Motor neuron (in vitro differentiated cells): ENCODE measurements around the gene RANGAP1. TPM values are rescaled to one million over a fixed set of nuclear protein-coding genes. Genes with fewer than 3 reads are reported as not detected.

Source experiments
- ATAC-seq, 8 experiments: fragments of 200-7000 bp; cut with Tn5 transposase; replicated peaks in 6 of 8; 2 replicates each; pipeline ENCODE4 v1.8.0; 2021; ENCODE audit warnings: mild to moderate bottlenecking in 8 of 8, moderate library complexity in 8 of 8
- H3K27ac ChIP-seq, 2 donors: fragments of 250-450 bp; sonication (Bioruptor Pico); 2 replicates each; pipeline ENCODE4 v1.9.0; 2021; ENCODE audit warnings: antibody characterized with exemption in 2 of 2, mild to moderate bottlenecking in 2 of 2, moderate library complexity in 1 of 2
- H3K4me1 ChIP-seq, 2 donors: fragments of 250-450 bp; sonication (Bioruptor Pico); replicated peaks in 1 of 2; 2 replicates each; pipeline ENCODE4 v1.6.1; 2021; ENCODE audit warnings: antibody characterized with exemption in 2 of 2, mild to moderate bottlenecking in 2 of 2, moderate library complexity in 1 of 2
- H3K4me3 ChIP-seq, 5 donors: fragments of 250-450 bp; sonication (Bioruptor Pico); 2 replicates each; pipeline ENCODE4 v1.9.0; 2021; ENCODE audit warnings: antibody characterized with exemption in 5 of 5, mild to moderate bottlenecking in 5 of 5, moderate library complexity in 4 of 5
- WGBS, 10 experiments: fragments of 450-650 bp; shearing (Covaris generic); methylation state at CpG; one replicate each; pipeline ENCODE4 v1.0.0; 2022; 5-methylcytosine and 5-hydroxymethylcytosine counted together
- in situ Hi-C, 9 experiments: fragments of 400-800 bp; cut with MboI; loops; one replicate each; pipeline ENCODE4 v1.15.0; 2021; ENCODE audit warnings: low sequenced_read_pairs in 9 of 9, low pct_unique_long_range_greater_than_20kb in 2 of 9; ENCODE audit not compliant: unreplicated experiment in 9 of 9
- total RNA-seq, 8 experiments: library from RNA; unstranded; fragments of 300-600 nt; gene quantifications; 2 replicates each; pipeline versions ENCODE4 v1.2.3 to v1.2.4, GENCODE V29; 2022

RANGAP1 gene, protein sequence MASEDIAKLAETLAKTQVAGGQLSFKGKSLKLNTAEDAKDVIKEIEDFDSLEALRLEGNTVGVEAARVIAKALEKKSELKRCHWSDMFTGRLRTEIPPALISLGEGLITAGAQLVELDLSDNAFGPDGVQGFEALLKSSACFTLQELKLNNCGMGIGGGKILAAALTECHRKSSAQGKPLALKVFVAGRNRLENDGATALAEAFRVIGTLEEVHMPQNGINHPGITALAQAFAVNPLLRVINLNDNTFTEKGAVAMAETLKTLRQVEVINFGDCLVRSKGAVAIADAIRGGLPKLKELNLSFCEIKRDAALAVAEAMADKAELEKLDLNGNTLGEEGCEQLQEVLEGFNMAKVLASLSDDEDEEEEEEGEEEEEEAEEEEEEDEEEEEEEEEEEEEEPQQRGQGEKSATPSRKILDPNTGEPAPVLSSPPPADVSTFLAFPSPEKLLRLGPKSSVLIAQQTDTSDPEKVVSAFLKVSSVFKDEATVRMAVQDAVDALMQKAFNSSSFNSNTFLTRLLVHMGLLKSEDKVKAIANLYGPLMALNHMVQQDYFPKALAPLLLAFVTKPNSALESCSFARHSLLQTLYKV
- total RNA-seq = 10 to 100 TPM; 31.1 to 78.9 (median 53.2) TPM

DNA sequence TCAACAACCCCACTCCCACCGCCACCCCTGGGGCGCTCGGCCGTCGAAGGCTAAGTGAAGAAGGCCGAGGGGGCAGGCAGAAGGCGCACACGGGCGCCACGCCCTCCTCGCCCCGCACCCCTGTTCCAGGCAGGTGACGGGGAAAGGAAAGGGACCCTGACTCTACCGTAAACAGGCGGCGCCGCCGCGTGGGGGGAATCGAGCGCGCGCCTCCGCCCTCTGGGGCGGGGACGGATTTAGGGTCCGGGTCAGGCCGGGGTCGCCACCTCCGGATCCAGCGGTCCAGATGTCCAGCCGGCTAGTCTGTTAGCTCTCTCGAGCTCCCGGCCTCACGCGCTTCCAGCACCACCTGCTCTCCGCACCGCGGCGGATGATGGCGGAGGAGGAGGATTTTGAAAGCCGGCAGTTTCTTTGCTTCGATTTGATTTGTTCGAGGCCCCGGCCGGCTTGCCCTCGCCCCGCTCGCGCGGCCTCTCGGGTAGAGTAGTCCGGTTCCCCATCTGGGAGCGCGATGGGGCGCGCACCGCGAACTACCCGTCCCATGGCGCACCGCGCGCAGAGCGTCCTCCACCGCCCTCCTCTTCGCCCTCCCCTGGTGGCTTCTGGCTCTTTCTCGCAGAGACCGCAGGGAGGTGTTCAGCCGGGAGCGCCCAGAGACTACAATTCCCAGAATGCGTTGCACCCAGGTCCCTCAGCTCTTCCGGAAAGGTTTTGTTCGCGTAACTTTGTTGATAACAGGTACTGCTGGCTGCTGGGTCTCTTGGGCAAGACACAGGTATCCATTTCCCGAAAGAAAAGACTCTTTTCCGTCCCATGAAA, at the start of gene RANGAP1:
TSS of gene RANGAP1 (minus strand) at position 368 of the 819 bp plus-strand sequence. CDS start 5,143 bp downstream, outside the sequence.
- in situ Hi-C loops = no loop called here
- 0 to 1% (median 0%) methylated on average over 1 to 16 of the region's 77 CpGs; no CpG with 5 or more reads in 3 of the 10 experiments for WGBS, 10 experiments
- Histone ChIP-seq H3K4me1 (peaks cover 7 to 13% of the 10 kb centered on the region in 2 donors), H3K4me3 (peak within 1 kb of the TSS; percentile 50 to 68 (median 61)), H3K27ac (peak within 1 kb of the TSS; percentile 54 to 75)
- ATAC-seq = peak; percentile 87 to 96 (median 94)

DNA sequence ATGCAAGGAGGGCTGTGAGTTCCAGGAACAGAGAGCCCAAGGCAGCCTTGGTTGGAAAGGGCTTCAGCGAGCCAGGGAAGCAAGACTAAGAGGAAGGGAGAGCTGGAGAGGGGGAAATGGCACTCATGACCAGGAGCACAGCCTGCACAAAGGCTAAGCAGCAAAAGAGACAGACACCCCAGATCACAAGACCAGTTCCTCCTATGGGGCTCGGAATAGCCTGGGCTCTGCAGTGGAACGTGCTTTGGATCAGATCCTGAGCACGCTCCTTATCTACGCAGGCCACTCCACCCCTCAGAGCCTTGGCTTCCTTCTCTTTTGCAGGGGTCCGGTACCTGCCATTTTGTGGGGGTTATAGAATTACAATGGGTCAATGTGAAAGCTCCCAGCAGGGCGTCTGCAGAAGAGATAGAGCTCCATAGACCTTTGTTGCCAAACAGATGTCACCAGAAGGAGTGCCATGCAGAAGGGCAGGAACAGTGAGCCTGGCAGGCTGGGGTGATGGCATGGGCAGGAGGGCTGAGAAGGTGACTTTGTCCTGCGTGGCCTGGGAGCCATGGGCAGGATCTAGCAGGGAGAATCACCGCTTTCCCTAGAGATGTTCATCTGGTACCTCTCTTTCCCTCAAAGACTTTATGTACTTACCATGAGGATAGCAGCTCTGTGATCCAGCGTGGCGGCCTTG, 49.1 kb upstream of the RANGAP1 start:
- no peak for ATAC-seq
- WGBS, 10 experiments = 80 to 100% (median 90%) methylated on average over 1 to 4 of the region's 11 CpGs; no CpG with 5 or more reads in 4 of the 10 experiments
- H3K27ac ChIP-seq = no peak overlapping the region
- in situ Hi-C loops = no loop called here
- no peaks in the 10 kb centered on the region for H3K4me1 ChIP-seq
- H3K4me3 ChIP-seq = no peak overlapping the region

DNA sequence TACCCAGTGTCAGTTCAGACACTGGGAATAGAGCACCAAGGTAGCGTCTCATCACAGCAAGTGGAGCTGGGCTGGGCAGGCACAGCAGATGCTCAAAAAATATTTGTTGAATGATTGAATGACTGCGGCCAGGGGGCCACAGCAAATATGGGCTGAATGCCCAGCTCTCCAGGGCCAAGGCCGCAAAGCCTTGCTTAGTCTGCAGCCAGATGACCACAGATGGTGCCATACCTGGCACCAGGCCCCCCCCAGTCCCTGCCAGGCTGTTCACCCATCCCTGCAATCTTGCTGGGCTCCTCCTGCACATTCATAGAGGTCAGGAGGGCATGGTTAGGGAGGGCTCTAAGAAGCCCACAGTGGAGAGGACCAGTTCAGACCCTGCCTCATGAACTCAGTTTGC, 48.2 kb upstream of the RANGAP1 start:
- ATAC-seq = no peak

DNA sequence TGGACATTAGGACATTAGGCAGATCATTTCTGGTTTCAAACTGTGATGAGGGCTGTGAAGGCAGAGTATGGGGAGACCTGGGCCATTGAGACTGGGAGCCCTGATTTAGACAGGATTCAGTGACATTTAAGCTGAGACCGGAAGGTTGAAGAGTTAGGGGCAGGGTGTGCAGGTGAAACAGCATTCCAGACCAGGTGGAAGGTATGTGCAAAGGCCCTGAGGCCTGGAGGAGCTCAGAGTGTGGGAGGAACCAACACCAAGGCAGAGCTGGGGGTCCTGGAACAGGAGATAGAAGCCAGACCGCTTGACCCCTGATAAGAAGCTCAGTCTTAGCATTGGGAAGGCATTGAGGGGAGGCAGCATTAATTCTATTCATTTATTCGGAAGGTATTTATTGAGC, 47.8 kb upstream of the RANGAP1 start:
- Histone ChIP-seq H3K4me3 (no peak overlapping the region), H3K4me1 (no peaks in the 10 kb centered on the region), H3K27ac (no peak overlapping the region)
- WGBS, 10 experiments = 94 to 100% (median 100%) methylated on average over 1 to 3 of the region's 3 CpGs; no CpG with 5 or more reads in 5 of the 10 experiments
- in situ Hi-C loops = no loop called here
- ATAC-seq = no peak

More for the DNA sequence above, 48.2 kb upstream of the RANGAP1 start:
- Histone ChIP-seq H3K4me1 (no peaks in the 10 kb centered on the region), H3K4me3 (no peak overlapping the region), H3K27ac (no peak overlapping the region)
- WGBS, 10 experiments = 88 to 100% (median 96%) methylated on average over 1 to 3 of the region's 3 CpGs; no CpG with 5 or more reads in 4 of the 10 experiments
- in situ Hi-C loops = no loop called here

DNA sequence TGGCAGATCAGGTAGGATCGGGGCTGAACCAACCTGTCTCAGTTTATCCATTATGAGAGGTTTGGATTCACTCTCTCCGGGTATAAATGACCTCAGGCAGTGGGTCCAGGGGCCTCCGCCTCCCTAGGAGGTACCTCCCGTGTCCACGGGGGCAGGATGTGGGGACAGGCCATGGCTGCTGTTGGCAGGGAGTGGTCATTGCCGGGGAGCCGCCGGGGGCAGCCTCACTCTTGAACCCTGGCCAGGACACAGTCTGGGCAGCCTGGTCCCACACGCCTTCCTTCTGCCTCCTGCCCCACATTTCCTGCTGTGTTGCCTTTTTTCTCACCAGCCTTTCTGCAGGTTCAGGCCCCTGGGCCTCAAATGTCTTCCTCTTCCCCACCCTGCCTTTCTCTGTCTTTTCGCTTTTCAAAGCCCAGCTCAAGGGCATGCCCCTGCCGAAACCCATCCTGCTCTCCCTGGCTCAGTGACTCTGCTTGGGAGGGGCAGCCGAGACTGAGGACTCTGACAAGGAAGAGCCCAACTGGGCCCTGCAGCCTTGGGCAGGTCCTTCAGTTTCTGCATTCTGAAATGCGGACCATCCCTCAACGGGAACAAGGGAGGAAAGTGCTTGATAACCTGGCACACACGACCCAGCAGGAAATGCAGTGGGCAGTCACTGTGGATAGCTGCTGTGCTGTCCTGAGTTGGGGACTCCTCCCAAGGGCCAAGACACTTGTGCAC, 46.4 kb upstream of the RANGAP1 start:
- Histone ChIP-seq H3K4me3 (no peak overlapping the region), H3K4me1 (no peaks in the 10 kb centered on the region), H3K27ac (no peak overlapping the region)
- peak in 1 of 8 experiments; percentile 91 for ATAC-seq
- in situ Hi-C loops = no loop called here
- 50 to 100% (median 83%) methylated on average over 1 to 9 of the region's 15 CpGs; no CpG with 5 or more reads in 2 of the 10 experiments for WGBS, 10 experiments

DNA sequence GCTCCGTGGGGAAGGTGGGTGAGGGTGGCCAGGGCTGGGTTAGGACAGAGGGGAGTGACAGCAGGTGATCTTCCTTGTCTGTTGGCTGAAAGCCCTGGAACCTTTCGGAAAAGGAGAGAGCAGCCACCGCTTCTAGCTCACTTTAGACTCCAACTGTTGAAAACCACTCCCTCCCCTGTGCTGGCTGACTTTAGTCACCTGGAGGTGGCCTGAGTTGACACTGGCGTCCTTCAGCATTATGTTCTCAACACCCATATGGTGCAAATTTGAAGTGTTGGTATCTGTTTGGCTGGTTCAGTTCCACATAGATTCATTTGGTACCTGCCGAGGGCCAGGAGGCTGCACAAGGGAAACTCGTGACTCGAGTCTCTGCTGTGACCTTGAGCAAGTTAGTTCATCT, 44.2 kb upstream of the RANGAP1 start:
- no peak for ATAC-seq
- H3K4me1 ChIP-seq = no peaks in the 10 kb centered on the region
- no peak overlapping the region for H3K4me3 ChIP-seq
- in situ Hi-C loops = no loop called here
- 80 to 100% (median 92%) methylated on average over 1 to 4 of the region's 7 CpGs; no CpG with 5 or more reads in 2 of the 10 experiments for WGBS, 10 experiments
- H3K27ac ChIP-seq = no peak overlapping the region

DNA sequence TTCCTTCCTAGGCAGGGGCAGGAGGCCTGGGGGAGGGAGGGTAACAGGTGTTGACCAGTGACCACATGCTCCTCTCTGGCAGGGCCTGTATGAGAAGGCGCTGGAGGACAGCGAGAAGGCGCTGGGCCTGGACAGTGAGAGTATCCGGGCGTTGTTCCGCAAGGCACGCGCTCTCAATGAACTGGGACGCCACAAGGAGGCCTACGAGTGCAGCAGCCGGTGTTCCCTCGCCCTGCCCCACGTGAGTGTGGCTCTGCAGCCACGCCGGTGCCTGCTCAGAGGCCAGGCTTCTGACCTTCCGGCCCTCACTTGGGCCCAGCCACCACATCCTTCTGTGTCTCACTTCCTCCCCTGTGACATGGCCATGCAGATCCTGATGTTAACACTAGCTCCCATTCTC, 41.1 kb upstream of the RANGAP1 start:
- ATAC-seq = no peak
- in situ Hi-C loops = no loop called here

DNA sequence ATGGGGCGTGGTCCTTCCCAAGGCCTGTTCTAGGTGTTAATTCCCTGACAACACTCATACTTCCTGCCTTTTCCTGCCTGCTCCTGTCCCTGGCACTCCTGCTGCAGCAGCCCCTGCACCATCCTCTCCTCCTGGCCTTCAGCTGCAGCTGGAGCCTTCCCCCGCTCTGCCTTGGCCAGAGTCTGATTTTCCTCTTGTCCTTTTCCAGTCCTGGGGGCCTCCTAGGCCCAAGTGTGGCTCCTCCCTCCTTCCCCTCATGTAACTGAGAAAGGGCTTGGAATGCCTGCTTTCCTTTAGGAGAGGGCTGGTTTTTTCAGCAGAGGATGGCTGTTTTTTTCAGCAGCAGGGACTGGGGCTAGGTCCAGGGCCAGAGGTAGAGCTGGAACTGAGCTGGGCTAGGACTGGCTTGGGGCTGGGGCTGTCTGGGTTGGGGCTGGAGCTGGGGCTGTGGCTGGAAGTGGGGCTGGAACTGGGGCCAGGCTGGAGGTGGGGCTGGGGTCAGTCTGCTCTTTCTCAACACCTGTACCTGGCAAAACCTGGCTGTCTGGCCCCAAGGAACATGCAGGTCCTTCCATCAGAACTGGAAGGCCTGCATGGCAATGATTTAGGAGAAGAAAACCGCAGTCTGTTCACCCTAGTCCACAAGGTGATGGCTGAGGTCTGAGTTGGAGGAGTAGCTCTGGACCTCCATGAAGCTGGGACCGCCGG, 39.0 kb upstream of the RANGAP1 start:
- no peak overlapping the region for H3K4me3 ChIP-seq
- WGBS, 10 experiments = 79 to 100% (median 100%) methylated on average over 1 to 3 of the region's 5 CpGs; no CpG with 5 or more reads in 4 of the 10 experiments
- ATAC-seq = no peak
- H3K27ac ChIP-seq = no peak overlapping the region
- no peaks in the 10 kb centered on the region for H3K4me1 ChIP-seq
- in situ Hi-C loops = no loop called here

More for the DNA sequence above, 41.1 kb upstream of the RANGAP1 start:
- 80 to 100% (median 100%) methylated on average over 1 to 8 of the region's 16 CpGs; no CpG with 5 or more reads in 6 of the 10 experiments for WGBS, 10 experiments
- H3K27ac ChIP-seq = no peak overlapping the region
- no peak overlapping the region for H3K4me3 ChIP-seq
- H3K4me1 ChIP-seq = no peaks in the 10 kb centered on the region

DNA sequence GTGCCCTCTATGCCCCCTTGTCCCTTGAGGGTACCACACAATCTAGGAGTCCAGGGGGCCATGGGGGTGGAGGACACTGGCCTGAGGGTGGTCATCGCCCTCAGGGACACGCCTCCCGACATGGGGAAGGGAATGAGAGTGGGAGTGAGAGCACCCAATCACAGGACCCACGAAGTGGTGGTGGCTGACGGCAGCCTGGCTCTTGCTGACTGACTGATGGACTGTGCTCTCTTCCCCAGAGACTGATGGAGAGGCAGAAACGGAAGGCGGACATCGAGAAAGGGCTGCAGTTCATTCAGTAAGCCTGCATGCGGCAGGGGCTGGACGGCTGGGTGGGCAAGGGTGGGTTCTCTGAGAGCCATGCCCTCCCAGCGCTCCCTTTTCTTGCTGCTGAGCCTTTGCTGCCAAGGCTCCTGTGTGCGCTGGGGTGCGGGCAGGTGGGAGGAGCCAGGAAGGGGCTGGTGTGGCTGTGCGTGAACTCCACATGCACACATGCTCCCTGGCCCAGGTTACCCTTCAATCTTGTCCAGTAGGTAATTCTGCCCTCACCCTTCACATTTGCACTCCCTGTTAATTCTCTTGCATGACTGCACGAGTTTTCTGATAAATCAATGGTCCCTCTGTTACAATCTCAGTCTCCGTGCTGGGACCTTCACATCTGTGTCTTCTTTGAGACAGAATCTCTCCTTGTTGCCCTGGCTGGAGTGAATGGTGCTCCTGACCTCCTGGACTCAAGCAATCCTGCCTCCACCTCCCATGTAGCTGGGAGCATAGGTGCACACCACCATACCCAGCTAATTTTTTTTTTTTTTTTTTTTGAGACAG, 34.6 kb upstream of the RANGAP1 start:
- no peaks in the 10 kb centered on the region for H3K4me1 ChIP-seq
- WGBS, 10 experiments = 67 to 100% (median 80%) methylated on average over 1 of the region's 16 CpGs; no CpG with 5 or more reads in 7 of the 10 experiments
- H3K27ac ChIP-seq = no peak overlapping the region
- in situ Hi-C loops = no loop called here
- H3K4me3 ChIP-seq = no peak overlapping the region
- ATAC-seq = peak in 1 of 8 experiments; percentile 17

DNA sequence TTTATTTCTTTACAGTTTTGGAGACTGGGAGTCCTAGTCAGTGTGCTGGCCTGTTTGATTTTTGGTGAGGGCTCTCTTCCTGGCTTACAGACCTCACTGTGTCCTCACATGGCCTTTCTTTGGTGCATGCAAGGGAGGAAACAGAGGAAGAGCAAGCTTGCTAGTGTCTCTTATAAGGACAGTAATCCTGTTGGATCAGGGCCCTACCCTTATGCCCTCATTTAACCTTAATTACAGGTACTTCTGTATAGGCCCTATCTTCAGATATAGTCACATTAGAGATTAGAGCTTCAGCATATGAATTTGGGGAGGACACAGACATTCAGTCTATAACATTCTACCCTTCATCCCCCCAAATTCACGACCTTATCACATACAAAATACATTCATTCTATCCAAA, 29.6 kb upstream of the RANGAP1 start:
- Histone ChIP-seq H3K4me1 (no peaks in the 10 kb centered on the region), H3K27ac (no peak overlapping the region), H3K4me3 (no peak overlapping the region)
- WGBS, 10 experiments = 55 to 100% (median 100%) methylated on average over 1 of the region's 1 CpG; no CpG with 5 or more reads in 3 of the 10 experiments
- in situ Hi-C loops = no loop called here
- ATAC-seq = no peak

DNA sequence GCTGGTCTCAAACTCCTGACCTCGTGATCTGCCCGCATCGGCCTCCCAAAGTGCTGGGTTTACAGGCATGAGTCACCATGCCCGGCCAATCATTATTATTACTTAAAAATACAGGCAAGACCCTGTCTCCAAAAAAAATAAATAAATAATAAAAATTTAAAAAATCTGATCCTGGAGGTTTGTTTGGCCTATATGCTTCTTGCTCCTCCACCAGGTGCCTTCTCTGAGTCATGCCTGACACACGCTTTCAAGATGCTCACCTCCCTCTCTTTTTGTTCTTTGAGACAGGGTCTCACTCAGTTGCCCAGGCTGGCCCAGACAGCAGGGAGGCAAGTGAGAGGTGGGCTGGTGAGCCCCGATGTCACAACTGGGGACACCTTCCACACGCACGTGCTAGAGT, 28.8 kb upstream of the RANGAP1 start:
- H3K4me1 ChIP-seq = no peaks in the 10 kb centered on the region
- H3K27ac ChIP-seq = no peak overlapping the region
- in situ Hi-C loops = no loop called here
- ATAC-seq = no peak
- WGBS, 10 experiments = 94 to 100% (median 100%) methylated on average over 1 to 5 of the region's 8 CpGs; no CpG with 5 or more reads in 3 of the 10 experiments
- no peak overlapping the region for H3K4me3 ChIP-seq
